Breast epithelium (tissue), 4 donors: ENCODE results near the gene GPC6. TPM values are rescaled to one million over a fixed set of nuclear protein-coding genes. Genes with fewer than 3 reads are reported as not detected.

Source experiments
- DNase-seq, 2 donors: peaks; one replicate each; pipeline ENCODE4 v3.0.0-alpha.2; 2019; ENCODE audit warnings: low spot score in 2 of 2
- H3K27ac ChIP-seq, 2 donors: fragments of 200-600 bp; sonication (generic) in 1 of 2; one replicate each; pipeline ENCODE4 v1.5.1; 2016 to 2019; ENCODE audit warnings: mild to moderate bottlenecking in 1 of 2
- H3K27me3 ChIP-seq, 2 donors: fragments of 200-600 bp; sonication (generic) in 1 of 2; one replicate each; pipeline versions ENCODE4 v1.5.1 to v1.6.0; 2017 to 2019; ENCODE audit warnings: control low read depth in 1 of 2, mild to moderate bottlenecking in 1 of 2
- H3K36me3 ChIP-seq: fragments of 200-600 bp; one replicate; pipeline ENCODE4 v1.5.1; 2019
- H3K4me1 ChIP-seq, 2 donors: fragments of 200-600 bp; sonication (generic); one replicate each; pipeline ENCODE4 v1.5.1; 2016 to 2019; ENCODE audit warnings: control low read depth in 1 of 2
- H3K4me3 ChIP-seq, 3 donors: fragments of 200-600 bp; sonication (generic); 1 replicate in 2 of 3; 2 replicates in 1 of 3; pipeline ENCODE4 v1.5.1; 2016 to 2019; ENCODE audit warnings: mild to moderate bottlenecking in 3 of 3, moderate library complexity in 2 of 3
- H3K9me3 ChIP-seq, 2 donors: fragments of 200-600 bp; sonication (generic) in 1 of 2; one replicate each; pipeline ENCODE4 v1.5.1; 2016 to 2019; ENCODE audit warnings: control low read depth in 1 of 2
- POLR2A ChIP-seq: fragments of 450-650 bp; IDR thresholded peaks from one replicate; pipeline ENCODE4 v1.6.1; 2016; ENCODE audit warnings: antibody characterized with exemption, mild to moderate bottlenecking, moderate library complexity
- POLR2AphosphoS5 ChIP-seq, 3 donors: sonication (generic); formaldehyde crosslinking; IDR thresholded peaks; one replicate each; pipeline ENCODE4 v1.6.1; 2017; ENCODE audit warnings: antibody characterized with exemption in 3 of 3
- intact Hi-C: fragments of 100-400 bp; cut with DNase I; formaldehyde crosslinking; loops from one replicate; pipeline ENCODE4 v1.15.1; 2023; ENCODE audit warnings: low total_unique reads
- total RNA-seq, 3 donors: library from RNA; depleted of rRNA; stranded (reverse); fragments of >200 nt; gene quantifications; one replicate each; pipeline ENCODE4 v1.1.0, GENCODE V29; 2016
- TF ChIP-seq, protein P1 (sequence below), 3 donors: fragments of 450-650 bp; IDR thresholded peaks; one replicate each; pipeline ENCODE4 v1.5.1; 2016 to 2017; ENCODE audit warnings: antibody characterized with exemption in 3 of 3, mild to moderate bottlenecking in 3 of 3, moderate library complexity in 3 of 3

The GPC6 gene
- total RNA-seq, 3 donors from 2014 or later, result 3.5 to 44.0 (median 4.9) TPM

DNA sequence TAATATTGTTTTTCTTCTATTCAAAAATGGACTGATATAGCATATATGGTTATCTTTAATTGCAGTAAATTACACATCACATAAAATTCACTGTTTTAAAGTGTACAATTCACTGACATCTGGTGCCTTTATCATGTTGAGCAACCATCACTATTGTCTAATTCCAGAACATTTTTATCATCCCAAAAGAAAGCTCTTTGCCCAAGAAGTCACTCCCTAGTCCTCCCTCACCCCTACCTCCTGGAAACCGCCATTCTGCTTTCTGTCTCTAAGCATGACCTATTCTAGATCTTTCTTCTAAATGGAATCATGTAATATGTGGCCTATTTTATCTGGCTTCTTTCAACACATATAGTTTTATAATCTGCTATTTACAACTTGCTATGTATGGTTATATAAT, 727.2 kb downstream of the GPC6 start:
- Histone ChIP-seq H3K4me1 (no peaks in the 10 kb centered on the region), H3K27ac (no peak overlapping the region), H3K27me3 (no peaks in the 10 kb centered on the region), H3K36me3 (no peaks in the 10 kb centered on the region), H3K9me3 (no peaks in the 10 kb centered on the region), H3K4me3 (no peak overlapping the region)
- DNase-seq, result no peak
- intact Hi-C loops, result no loop called here
- TF ChIP-seq POLR2AphosphoS5 (IDR thresholded peaks at IDR 0.05) (no peak), POLR2A (no peak)
- TF ChIP-seq, protein P1, sequence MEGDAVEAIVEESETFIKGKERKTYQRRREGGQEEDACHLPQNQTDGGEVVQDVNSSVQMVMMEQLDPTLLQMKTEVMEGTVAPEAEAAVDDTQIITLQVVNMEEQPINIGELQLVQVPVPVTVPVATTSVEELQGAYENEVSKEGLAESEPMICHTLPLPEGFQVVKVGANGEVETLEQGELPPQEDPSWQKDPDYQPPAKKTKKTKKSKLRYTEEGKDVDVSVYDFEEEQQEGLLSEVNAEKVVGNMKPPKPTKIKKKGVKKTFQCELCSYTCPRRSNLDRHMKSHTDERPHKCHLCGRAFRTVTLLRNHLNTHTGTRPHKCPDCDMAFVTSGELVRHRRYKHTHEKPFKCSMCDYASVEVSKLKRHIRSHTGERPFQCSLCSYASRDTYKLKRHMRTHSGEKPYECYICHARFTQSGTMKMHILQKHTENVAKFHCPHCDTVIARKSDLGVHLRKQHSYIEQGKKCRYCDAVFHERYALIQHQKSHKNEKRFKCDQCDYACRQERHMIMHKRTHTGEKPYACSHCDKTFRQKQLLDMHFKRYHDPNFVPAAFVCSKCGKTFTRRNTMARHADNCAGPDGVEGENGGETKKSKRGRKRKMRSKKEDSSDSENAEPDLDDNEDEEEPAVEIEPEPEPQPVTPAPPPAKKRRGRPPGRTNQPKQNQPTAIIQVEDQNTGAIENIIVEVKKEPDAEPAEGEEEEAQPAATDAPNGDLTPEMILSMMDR (IDR thresholded peaks at IDR 0.05), result no peak

- Histone ChIP-seq H3K4me3 (no peak overlapping the region), H3K4me1 (no peaks in the 10 kb centered on the region), H3K27me3 (no peaks in the 10 kb centered on the region), H3K27ac (no peak overlapping the region), H3K9me3 (no peaks in the 10 kb centered on the region), H3K36me3 (no peaks in the 10 kb centered on the region)
- intact Hi-C loops, result no loop called here
- no peak for DNase-seq
- no peak for TF ChIP-seq POLR2AphosphoS5 (IDR thresholded peaks at IDR 0.05)
- TF ChIP-seq, protein P1 (IDR thresholded peaks at IDR 0.05), result no peak
- TF ChIP-seq POLR2A, result no peak
Measured at GRCh38 chr13:93955904-93956303, 729.3 kb downstream of the GPC6 start.

- no peak for DNase-seq
- Histone ChIP-seq H3K27ac (no peak overlapping the region), H3K4me1 (no peaks in the 10 kb centered on the region), H3K27me3 (no peaks in the 10 kb centered on the region), H3K36me3 (no peaks in the 10 kb centered on the region), H3K9me3 (no peaks in the 10 kb centered on the region), H3K4me3 (no peak overlapping the region)
- TF ChIP-seq POLR2A (no peak), POLR2AphosphoS5 (IDR thresholded peaks at IDR 0.05) (no peak)
- TF ChIP-seq, protein P1 (IDR thresholded peaks at IDR 0.05), result no peak
- intact Hi-C loops, result no loop called here
Measured at GRCh38 chr13:93956426-93956825, 729.8 kb downstream of the GPC6 start.

- no peak overlapping the region for H3K4me3 ChIP-seq
- no peaks in the 10 kb centered on the region for H3K36me3 ChIP-seq
- H3K9me3 ChIP-seq, result no peaks in the 10 kb centered on the region
- DNase-seq, result no peak
- TF ChIP-seq POLR2A (no peak), POLR2AphosphoS5 (IDR thresholded peaks at IDR 0.05) (no peak)
- TF ChIP-seq, protein P1 (IDR thresholded peaks at IDR 0.05), result no peak
- no peaks in the 10 kb centered on the region for H3K27me3 ChIP-seq
- intact Hi-C loops, result no loop called here
- no peaks in the 10 kb centered on the region for H3K4me1 ChIP-seq
- no peak overlapping the region for H3K27ac ChIP-seq
Measured at GRCh38 chr13:93957371-93957770, 730.8 kb downstream of the GPC6 start.

DNA sequence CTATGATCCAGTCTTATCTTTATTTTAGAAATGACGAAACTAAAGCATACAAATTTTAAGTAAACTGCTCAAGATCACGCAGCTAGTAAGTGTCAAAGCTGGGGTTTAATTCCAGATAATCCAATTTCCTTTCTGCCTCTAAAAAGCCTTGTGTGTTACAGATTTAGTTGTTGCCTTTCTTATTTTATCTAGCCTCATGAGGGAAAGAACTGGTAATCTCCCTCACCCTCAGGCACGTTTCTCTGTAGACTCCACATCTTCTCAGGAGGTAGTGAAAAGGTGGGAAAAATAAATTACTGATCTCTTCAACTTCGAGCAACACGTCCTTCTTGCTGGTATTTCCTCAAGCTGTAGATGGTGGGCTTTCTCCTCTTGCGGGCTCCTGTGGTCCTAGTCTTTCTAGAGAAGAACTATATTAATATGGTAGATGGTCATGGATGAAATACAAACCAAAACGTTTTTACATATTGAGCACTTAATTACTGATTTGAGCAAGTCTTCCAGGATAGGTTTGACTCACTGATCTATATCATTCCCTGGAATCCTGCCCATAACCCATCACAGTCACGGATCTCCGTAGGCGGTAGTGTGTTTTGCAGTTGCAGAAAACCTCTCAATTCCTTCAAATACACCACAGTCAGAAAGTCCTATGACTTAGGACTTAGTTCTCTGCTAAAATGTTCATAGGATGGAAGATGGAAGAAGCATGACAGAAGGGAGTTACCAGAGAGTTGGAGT, 733.4 kb downstream of the GPC6 start:
- Histone ChIP-seq H3K4me3 (no peak overlapping the region), H3K4me1 (no peaks in the 10 kb centered on the region), H3K9me3 (no peaks in the 10 kb centered on the region), H3K36me3 (no peaks in the 10 kb centered on the region), H3K27ac (no peak overlapping the region), H3K27me3 (no peaks in the 10 kb centered on the region)
- TF ChIP-seq POLR2A (no peak), POLR2AphosphoS5 (IDR thresholded peaks at IDR 0.05) (no peak)
- TF ChIP-seq, protein P1 (IDR thresholded peaks at IDR 0.05), result no peak
- intact Hi-C loops, result no loop called here
- no peak for DNase-seq
